LNCaP clone FGC (cell line): ENCODE data around the gene AMMECR1.
"Not testable (repeated sequence)": the region's sequence is repeated elsewhere in the genome, so short reads cannot be mapped to it uniquely, and the experiment has no call there.

Experiments used
- DNase-seq: peaks from one replicate; pipeline ENCODE4 v3.0.0-alpha.2; 2011; ENCODE audit warnings: low read depth
- H3K4me3 ChIP-seq: 2 replicates; pipeline ENCODE4 v1.5.1; 2011; ENCODE audit warnings: mild to moderate bottlenecking, low read depth, low read length, control low read depth
- CTCF ChIP-seq: IDR thresholded peaks from 2 replicates; pipeline ENCODE4 v1.5.1; 2012; ENCODE audit warnings: mild to moderate bottlenecking; ENCODE audit not compliant: control insufficient read depth, insufficient read depth; ENCODE audit errors: extremely low read depth

The AMMECR1 gene

DNA sequence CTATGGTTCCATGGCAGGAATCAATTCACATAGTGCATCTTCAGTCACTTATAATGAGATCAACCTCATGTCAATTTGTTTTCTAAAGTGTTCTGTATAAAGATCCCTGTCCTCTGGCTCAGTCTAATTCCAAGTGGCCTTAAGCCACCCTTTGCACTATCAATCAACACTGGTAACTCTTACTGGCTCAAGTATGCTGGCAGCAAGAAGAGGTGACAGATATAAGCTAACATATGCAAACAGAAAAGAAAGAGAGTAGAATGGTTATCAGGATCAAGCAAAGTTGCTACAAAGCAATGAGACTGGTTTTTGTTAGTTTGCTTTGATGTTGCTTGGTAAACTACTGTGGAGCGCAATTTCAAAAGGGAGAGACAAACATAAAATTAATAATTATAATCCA lies 67.0 kb downstream of the AMMECR1 start:
- H3K4me3 ChIP-seq, result no peak overlapping the region
- DNase-seq, result no peak
- TF ChIP-seq CTCF, result no peak

GRCh38 chrX:110248578-110248977 lies 69.3 kb downstream of the AMMECR1 start:
- no peak for DNase-seq
- no peak overlapping the region for H3K4me3 ChIP-seq
- TF ChIP-seq CTCF, result no peak

GRCh38 chrX:110245011-110245410 lies 72.9 kb downstream of the AMMECR1 start:
- H3K4me3 ChIP-seq, result no peak overlapping the region
- no peak for DNase-seq
- no peak for TF ChIP-seq CTCF

DNA sequence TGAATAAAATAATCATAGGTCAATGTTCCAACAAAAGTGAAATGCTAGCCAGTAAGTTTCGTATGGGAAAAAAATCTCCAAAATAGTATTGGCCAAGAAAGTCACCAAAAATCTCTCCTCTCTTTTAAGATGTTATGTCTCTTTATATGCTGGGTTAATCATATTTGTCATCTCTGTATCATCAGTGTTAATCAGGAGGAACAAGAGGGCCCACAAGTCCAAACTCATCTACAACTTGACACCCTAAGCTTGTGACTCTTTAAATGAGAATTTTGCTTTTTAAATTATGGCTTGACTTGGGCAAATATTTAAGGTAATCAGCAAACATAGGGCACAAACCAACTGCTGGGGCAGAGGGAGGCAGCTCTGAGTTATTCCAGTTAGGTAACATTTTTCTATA lies 75.5 kb downstream of the AMMECR1 start:
- DNase-seq, result no peak
- no peak overlapping the region for H3K4me3 ChIP-seq
- TF ChIP-seq CTCF, result no peak

- no peak for TF ChIP-seq CTCF
- peak; percentile 50 for DNase-seq
- H3K4me3 ChIP-seq, result no peak overlapping the region
These were observed 76.1 kb downstream of the AMMECR1 start for GRCh38 chrX:110241816-110242215.

DNA sequence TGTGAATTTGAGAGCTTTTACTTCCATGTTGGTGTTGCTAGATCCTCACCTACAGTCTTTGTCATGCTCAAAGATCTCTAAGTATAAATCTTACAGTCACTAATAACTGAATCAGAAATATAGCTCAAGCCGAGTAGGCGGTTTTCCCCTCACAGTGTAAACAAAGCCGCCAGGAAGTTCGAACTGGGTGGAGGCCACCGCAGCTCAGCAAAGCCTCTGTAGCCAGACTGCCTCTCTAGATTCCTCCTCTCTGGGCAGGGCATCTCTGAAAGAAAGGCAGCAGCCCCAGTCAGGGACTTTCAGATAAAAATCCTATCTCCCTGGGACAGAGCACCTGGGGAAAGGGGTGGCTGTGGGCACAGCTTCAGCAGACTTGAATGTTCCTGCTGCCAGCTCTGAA lies 79.6 kb downstream of the AMMECR1 start:
- not testable (repeated sequence) for H3K4me3 ChIP-seq, DNase-seq

GRCh38 chrX:110231485-110231884 lies 86.4 kb downstream of the AMMECR1 start:
- H3K4me3 ChIP-seq, DNase-seq: not testable (repeated sequence)

GRCh38 chrX:110229497-110230111 lies 88.3 kb downstream of the AMMECR1 start:
- DNase-seq, result peak; percentile 35

GRCh38 chrX:110228453-110228852 lies 89.4 kb downstream of the AMMECR1 start:
- DNase-seq, result no peak
- no peak overlapping the region for H3K4me3 ChIP-seq
- no peak for TF ChIP-seq CTCF

More at GRCh38 chrX:110229497-110230111, 88.3 kb downstream of the AMMECR1 start:
- peak overlapping the region; percentile 45 for H3K4me3 ChIP-seq
